GM21526 (cell line): ENCODE measurements around the gene MTARC1.

Source experiments
- ATAC-seq: cut with Tn5 transposase; IDR thresholded peaks from one replicate; pipeline ENCODE4 v1.9.1; 2021; ENCODE audit warnings: moderate library complexity; ENCODE audit not compliant: unreplicated experiment, low FRiP score

The MTARC1 gene

GRCh38 chr1:220786337-220787068 is at the start of gene MTARC1:
Gene MTARC1, plus strand, starts transcription at chr1:220786913. Its CDS starts 32 bp downstream, at chr1:220786945.
- peak; percentile 76 for ATAC-seq

DNA sequence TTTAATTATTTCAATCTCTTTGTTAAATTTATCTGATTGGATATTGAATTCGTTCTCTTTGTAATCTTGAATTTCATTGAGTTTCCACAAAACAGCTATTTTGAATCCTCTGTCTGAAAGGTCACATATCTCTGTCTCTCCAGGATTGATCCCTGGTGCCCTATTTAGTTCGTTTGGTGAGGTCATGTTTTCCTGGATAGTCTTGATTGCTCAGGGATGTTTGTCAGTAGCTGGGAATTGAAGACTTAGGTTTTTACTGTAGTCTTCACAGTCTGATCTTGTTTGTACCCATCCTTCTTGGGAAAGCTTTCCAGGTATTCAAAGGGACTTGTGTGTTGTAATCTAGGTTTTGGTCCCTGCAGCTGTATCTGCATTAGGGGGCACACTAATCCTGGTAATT is 45.4 kb upstream of the MTARC1 start:
- ATAC-seq: no peak

GRCh38 chr1:220741825-220742224 is 44.9 kb upstream of the MTARC1 start:
- no peak for ATAC-seq

DNA sequence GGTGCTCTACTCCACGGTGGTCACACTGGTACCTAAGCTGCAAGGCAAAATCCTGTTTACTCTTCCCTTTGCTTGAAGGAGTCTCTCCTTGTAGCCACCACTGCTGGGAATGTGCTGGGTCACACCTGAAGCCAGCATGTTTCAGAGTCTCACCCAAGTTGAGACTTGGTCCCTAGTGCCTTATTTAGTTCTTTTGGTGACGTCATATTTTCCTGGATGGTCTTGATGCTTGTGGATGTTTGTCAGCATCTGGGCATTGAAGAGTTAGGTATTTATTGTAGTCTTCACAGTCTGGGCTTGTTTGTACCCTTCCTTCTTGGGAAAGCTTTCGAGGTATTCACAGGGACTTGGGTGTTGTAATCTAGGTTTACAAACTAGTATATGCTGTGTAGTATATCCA is 44.2 kb upstream of the MTARC1 start:
- ATAC-seq: no peak

- ATAC-seq: no peak
Observed at GRCh38 chr1:220746851-220747250, 39.9 kb upstream of the MTARC1 start.

DNA sequence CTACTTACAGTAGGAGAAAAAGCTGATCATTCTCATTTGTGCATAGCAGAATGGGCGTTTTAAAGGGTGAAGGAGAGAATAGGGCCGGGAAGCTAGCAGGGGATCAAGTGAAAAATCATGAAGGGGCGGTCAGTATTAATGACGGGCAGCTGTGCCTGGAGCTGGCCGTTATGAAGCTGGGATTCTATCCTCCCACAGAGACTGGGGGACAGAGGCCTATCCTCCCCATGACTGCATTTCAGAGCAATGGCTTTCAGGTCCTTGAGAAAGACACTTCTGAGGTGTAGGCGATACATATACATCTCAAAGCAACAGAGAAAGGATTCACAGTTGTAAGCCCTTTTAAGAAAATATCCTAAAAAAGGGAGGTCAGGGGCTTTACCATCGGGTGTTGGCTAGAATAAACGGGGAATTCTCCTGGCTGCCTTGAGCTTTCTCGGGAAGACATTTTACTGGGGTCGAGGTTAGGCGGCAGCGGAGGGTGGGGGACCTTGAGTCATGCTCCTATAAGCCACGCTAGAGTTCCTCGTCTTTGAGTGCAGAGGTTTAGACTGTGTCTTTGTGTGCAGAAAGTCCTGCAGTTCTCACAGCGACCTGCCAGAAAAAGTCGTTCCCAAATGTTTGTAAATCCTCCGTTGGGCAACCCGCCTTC is 39.1 kb upstream of the MTARC1 start:
- ATAC-seq: no peak

GRCh38 chr1:220748089-220748934 is 38.4 kb upstream of the MTARC1 start, which contains the start of gene MTARC2:
Gene MTARC2, plus strand, starts transcription at chr1:220748322. Its CDS starts 210 bp downstream, at chr1:220748532.
- peak; percentile 89 for ATAC-seq

DNA sequence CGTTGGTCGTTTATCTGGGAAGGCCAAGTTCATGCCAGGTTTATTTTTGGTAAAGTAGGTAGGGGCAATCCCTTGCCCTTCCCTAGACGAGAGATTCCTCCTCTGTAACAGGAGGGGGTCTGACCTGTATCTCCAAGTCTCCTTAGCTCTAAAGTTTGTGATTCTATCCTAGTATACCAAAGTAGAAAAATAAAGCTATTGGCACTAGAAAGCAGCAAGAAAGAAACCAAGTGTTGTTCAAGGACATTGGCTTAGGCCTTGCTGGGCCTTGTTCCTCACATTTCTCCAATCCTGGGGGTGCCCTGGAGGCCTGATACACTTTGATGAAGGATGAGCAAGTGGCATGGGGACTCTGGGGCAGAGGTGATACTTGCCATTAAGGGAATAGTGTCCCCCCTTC is 37.8 kb upstream of the MTARC1 start:
- no peak for ATAC-seq

- ATAC-seq: no peak
Observed at GRCh38 chr1:220750131-220750515, 36.6 kb upstream of the MTARC1 start.

GRCh38 chr1:220751111-220751510 is 35.6 kb upstream of the MTARC1 start:
- ATAC-seq: no peak

DNA sequence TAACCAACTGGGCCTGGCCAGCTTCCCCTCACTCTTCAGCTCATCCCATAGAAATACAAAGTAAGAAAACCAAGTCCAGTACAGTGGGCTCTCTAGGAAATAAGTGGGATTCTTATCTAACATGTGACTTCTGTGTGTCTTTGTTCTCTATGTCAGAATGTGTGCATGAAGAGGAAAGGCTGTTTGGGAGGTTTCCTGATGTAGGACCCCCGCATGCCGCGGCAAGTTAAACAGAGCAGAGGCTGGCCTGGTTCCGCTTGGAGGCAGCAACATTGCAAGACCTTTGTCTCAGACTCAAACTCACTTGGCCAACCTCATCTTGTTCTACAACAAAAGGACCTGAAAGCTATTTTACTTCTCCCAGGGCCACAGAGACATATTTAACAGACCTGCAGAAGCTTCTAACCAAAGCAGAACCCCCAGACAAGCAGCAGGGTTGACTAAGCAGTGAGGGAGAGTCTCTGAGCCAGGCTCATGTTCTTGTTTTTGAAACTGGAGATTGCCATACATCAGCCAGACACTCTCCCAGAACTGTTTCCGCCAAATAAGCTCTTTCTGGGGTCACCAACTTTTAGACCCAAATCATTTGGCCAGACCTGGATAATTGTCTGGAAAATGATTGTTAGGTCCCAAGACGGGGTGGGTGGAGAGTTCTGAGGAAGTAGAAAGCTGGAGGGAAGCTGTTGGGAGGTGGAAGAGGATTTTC is 32.3 kb upstream of the MTARC1 start:
- no peak for ATAC-seq

DNA sequence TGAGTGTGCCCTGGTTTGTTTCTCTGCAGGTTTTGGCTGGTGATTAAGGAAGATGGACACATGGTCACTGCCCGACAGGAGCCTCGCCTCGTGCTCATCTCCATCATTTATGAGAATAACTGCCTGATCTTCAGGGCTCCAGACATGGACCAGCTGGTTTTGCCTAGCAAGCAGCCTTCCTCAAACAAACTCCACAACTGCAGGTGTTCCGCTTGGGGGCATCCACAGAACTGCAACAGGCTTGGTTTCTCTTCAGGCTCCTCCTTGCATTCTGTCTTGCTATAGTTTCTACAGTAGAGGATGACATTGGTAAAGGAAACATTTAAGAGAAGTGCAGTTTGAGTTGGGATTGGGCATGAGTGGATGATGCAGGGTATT is 31.8 kb upstream of the MTARC1 start:
- no peak for ATAC-seq

DNA sequence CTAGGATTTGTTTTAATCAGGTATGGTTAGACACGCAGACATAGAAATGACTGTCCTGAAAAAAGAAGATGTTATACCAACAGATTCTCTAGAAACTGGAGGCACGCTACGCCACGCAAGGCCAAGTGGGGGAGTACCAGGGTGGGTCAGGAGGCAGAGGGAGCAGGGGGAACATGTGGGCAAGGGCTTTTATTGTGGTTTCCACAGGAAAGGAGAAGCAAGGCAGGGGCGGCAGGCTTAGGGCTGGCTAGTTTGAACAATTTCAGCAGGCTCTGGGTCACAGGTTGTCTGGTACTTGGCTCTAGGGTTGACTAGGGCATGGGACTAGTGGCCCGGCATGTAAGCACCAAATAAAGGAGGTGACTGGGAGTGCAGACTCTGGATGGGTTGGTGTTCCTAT is 31.4 kb upstream of the MTARC1 start:
- no peak for ATAC-seq

DNA sequence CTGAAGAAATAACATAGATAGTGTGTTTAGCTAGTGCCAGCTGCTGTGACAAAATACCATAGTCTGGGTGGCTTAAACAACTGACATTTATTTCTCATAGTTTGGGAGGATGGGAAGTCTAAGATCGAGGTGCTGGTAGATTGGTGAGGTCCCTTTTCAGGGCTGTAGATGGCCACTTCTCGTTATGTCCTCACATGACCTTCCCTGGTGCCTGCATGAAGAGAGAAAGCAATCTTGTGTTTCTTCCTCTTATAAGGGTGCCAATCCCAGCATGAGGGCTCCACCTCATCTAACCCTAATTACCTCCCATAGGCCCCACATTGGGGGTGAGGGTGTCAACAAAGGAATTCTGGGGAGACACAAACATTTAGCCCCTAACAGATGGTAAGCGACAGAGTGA is 29.3 kb upstream of the MTARC1 start:
- ATAC-seq: no peak

- no peak for ATAC-seq
Observed at GRCh38 chr1:220759147-220759546, 27.6 kb upstream of the MTARC1 start.

GRCh38 chr1:220761688-220762427 is 24.9 kb upstream of the MTARC1 start:
- no peak for ATAC-seq

- no peak for ATAC-seq
Observed at GRCh38 chr1:220764757-220765156, 22.0 kb upstream of the MTARC1 start.

DNA sequence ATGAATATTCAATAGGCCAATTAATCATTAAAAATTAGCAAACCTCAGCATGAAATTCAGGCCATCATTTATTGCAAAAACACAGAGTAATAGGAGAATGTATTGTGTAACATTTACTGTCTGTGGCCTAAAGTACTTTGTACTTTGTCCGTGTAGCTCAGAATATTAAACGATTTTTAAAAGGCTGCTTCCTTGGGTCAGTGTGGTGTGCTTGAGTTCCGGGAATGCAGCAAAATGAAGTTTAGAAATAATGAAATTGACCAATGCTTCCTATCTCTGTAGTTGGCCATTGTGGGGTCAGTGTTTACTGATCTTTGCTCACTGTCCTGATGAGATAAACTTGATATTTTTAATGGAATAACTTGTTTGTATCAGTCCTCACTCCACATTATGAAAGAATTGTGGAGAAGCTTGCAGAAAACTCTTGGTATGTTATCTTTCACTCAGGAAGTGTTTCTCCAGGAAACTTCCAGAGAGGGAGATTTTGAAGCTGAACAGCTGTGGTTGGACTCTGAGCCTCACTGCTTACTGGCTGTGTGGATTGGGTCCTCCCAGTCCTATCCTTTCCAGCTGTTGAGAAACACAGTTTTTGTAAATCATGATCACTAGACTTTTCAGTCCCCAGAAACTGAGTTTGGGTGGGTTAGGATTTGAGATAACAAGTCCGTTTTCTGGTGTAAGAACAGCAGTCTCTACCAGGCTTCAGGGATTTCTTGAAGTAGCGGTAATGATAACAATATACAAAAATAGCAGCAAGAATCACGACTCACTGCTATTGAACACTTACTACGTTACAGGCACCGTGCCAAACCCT is 19.2 kb upstream of the MTARC1 start:
- ATAC-seq: no peak

DNA sequence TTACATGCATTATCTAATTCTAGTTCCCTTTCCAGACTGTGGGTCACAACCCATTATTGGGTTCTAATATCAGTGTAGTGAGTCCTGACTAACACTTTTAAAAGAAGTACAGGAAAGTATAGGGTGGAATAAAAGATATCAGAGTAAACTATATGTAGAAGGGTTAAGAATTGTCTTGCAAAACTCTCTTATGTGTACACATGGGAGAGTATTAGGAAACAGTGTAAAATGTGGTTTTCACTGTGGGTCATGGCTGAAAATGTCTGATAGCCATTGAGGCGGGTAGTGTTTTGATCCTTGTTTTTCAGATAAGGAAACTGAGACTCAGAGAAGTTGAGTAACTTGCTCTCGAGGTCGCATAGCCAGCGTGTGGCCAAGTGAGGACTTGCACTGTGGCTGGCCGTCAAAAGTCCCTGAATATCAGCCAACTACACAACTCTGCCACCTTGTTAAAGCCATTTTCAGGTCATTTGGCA is 18.5 kb upstream of the MTARC1 start:
- ATAC-seq: no peak
